GM13976 (cell line): ENCODE data around the gene SPHK1.

Experiments used
- DNase-seq: peaks from one replicate; pipeline ENCODE4 v3.0.0; 2012; ENCODE audit warnings: low spot score
- CTCF ChIP-seq: IDR thresholded peaks from 2 replicates; pipeline ENCODE4 v1.5.1; 2012; ENCODE audit warnings: borderline replicate concordance, mild to moderate bottlenecking; ENCODE audit not compliant: insufficient read depth; ENCODE audit errors: extremely low read depth, missing control alignments, control extremely low read depth
- in situ Hi-C: fragments of 300-500 bp; cut with MboI; formaldehyde crosslinking; loops from one replicate; pipeline ENCODE4 v1.12.0; 2022; ENCODE audit warnings: low sequenced_read_pairs, mixed read lengths, inconsistent platforms; ENCODE audit not compliant: unreplicated experiment

Gene SPHK1

GRCh38 chr17:76369804-76370203, 14.6 kb upstream of the SPHK1 start:
- TF ChIP-seq CTCF = no peak
- in situ Hi-C loops = no loop called here
- DNase-seq = no peak

- no peak for TF ChIP-seq CTCF
- no peak for DNase-seq
- in situ Hi-C loops = no loop called here
These were observed 14.0 kb upstream of the SPHK1 start for GRCh38 chr17:76370261-76370993.

- DNase-seq = no peak
- in situ Hi-C loops = no loop called here
- TF ChIP-seq CTCF = no peak
These were observed 12.5 kb upstream of the SPHK1 start for GRCh38 chr17:76371656-76372628.

- no peak for TF ChIP-seq CTCF
- in situ Hi-C loops = no loop called here
- no peak for DNase-seq
These were observed 7.9 kb upstream of the SPHK1 start for GRCh38 chr17:76376318-76377133.

- no peak for DNase-seq
- TF ChIP-seq CTCF = no peak
- in situ Hi-C loops = no loop called here
These were observed 5.7 kb upstream of the SPHK1 start for GRCh38 chr17:76378548-76379274.
